Activated CD4-positive, alpha-beta T cell treated with anti-CD3 and anti-CD28 coated beads, Interleukin-2, amount 50 U/mL, for 1 hour (primary cell): ENCODE results near the gene PPP1R9A.
"Not testable (repeated sequence)": the region's sequence is repeated elsewhere in the genome, so short reads cannot be mapped to it uniquely, and the experiment has no call there.

Source experiments
- DNase-seq: peaks from one replicate; pipeline ENCODE4 v3.0.0-alpha.2; 2020

PPP1R9A gene

DNA sequence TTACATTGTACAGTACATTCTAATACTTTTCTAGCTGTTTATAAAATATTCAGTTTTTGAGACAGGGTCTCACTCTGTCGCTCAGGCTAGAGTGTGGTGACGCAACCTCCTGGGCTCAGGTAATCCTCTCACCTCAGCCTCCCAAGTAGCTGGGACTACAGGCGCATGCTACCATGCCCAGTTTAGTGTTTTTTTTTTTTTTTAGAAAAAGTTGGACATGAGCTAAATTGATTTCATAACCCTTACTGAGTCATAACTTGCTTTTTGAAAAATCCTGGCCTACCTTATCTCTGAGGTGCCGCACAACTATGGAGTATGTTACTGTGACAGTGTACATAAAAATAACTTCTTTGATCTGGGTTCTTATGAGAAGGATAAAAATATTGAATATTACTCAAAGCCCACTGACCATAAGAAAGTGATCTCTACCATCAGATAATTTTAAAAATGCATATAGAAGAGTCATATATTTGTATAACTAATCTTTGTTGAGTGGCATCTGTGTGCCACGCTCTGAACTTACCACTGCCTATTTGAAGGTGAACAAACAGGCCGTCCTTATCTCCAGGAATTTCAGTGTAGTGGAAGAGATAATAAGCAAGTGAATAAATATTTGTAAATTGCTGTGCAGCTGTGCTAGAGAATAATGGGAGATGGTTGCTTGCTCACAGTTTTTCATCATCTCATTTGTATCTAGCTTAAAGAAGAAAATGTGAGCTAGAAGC, 73.2 kb downstream of the PPP1R9A start:
- no peak for DNase-seq

GRCh38 chr7:94995921-94996320, 88.5 kb downstream of the PPP1R9A start:
- no peak for DNase-seq

DNA sequence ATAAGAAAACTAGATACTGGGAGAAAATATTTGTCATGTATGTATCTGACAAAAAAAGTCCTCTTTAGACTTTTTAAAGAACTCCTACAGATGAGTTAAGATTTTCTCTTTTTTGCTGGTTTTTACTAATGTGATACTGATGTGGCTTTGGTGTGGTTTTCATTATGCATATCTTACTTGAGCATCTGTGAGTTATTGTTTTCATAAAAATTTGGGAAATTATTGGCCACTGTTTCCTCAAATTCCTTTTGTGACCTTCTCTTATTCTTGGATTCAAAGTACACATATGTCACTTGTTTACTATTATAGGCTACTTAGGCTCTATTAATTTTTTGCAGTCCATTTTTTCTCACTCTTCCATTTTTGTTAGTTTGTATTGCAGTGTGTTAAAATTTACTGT, 89.0 kb downstream of the PPP1R9A start:
- no peak for DNase-seq

DNA sequence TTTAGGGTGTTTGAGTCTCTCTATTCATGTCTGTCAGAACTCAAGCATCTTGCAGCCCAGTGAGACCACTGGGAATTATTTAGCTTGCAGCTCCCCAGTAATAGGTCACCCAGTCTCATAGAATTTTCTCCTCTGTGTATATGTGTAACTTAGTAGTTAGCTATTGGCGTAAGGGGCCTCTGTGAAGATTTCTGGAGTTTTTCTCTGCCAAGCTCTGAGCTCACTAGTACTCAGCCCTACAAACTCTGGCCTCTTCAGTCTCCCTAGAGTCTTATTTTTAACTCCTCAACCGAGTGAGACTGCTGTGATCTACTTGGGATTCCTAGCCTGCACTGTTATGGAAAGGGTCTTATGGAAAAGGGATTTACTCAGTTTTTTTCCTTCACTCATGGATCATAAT, 90.2 kb downstream of the PPP1R9A start:
- no peak for DNase-seq

GRCh38 chr7:94998266-94999068, 91.1 kb downstream of the PPP1R9A start:
- DNase-seq = no peak

- no peak for DNase-seq
Observed at GRCh38 chr7:94999069-94999351, 91.6 kb downstream of the PPP1R9A start.

DNA sequence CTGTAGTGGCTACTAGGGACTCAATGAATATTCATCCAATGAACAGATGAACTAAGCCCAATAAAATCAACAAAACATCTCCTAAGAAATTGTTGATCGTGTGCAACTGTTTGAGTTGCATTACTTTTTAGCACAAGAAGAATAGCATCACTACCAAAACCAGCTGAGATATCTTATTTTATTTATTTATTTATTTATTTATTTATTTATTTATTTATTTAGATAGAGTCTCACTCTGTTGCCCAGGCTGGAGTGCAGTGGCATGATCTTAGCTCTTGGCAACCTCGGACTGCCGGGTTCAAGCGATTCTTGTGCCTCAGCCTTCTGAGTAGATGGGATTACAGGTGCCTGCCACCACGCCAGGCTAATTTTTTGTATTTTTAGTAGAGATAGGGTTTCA, 92.2 kb downstream of the PPP1R9A start:
- not testable (repeated sequence) for DNase-seq

- no peak for DNase-seq
Observed at GRCh38 chr7:95001258-95001657, 93.9 kb downstream of the PPP1R9A start.

DNA sequence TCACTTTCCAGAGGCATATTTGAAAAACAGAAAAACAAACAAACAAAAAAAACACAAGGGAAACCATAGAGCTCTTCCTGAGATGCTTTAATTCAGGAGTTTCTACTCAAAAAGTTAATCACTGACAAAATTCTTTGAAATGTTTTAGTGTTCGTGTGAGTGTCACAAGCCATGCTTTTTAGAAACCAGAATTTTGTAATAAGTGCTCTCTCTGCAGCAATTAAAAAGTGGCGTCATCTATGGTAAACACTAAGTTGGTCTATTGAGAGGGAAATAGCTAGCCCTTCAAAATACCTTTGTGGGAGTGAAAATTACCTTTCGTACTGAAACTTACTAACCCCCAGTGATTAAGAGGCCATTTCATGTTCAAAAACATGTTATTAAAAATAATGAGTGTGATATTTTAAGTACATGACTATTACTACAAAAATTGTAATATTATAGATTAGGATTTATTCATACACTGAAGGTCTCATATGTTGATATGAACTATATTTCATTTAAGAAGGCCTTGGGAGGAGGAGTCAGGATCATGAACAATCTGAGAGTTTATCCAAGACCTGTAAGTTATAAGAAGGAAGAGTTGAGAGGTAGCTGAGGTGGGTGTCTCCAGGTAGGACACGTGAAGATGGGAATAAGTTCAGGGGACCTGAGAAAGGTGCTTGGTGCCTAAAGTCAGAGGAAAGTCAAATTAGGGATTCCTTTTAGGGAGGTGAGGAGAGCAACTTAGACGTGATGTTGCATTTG, 94.6 kb downstream of the PPP1R9A start:
- no peak for DNase-seq

GRCh38 chr7:95002775-95003174, 95.4 kb downstream of the PPP1R9A start:
- no peak for DNase-seq

DNA sequence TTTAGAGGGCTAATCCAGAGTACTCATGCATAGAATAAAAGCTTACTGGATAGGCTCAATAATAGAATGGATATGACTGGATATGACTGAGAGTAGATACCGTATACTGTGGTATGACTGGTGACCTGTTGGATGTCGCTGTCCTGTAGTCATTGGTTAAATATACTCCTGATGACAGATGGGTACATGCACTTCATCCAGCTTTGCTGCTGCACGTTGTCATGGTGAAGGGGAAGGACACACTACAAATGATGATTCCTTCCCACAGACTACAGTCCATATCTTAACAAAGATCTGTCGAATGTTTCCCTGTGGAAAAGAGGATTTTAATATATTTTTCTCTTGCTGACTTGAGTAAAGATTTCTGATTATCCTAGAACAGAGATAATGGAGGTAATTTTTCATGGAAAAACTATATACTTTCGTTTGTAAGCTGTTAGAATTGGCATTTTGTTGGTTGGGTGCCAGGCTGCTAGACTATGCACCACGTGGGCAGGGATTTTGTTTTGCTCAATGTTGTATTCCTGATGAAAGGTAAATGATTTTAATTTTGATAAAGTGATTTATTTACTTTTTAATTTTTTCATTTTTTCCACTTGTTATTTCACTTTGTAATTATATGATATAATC, 97.3 kb downstream of the PPP1R9A start:
- DNase-seq = no peak

GRCh38 chr7:95006010-95006409, 98.6 kb downstream of the PPP1R9A start:
- DNase-seq = no peak

GRCh38 chr7:95008773-95009172, 101.4 kb downstream of the PPP1R9A start:
- DNase-seq = not testable (repeated sequence)

DNA sequence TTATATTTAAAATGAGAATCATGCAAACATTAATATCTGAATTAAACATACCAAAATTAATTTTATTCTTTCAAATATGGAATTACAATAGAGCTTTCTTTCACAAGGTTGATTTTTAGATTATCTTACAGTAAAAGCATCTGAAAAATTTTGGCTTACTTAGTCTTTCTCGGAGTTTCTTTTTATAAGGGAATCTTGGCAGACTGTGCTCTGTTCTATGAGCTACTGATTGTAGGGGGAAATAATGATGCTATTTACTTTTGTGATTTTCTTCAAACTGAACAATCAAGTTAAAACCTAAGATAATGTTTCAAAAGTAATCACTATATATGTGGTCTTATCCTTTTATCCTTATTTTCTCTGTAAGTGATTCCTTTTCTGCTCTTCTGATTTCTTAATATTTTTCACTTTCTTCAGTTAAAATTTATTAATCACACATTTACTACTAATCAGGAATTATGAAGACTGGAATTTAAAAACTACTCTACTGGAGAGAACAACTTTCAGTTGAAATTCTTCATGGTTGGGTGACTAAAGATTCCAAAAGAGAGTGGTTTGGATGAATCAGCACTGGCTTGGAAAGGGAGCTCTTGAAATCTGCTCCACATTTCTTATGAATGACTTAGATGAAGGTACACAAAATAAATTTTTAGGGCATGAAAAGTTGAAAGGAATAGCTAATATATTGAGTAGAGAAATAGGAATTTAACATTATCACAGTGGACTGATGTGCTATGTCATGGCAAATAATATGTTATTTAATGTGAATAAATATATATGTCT, 103.9 kb downstream of the PPP1R9A start:
- DNase-seq = no peak

- DNase-seq = no peak
Observed at GRCh38 chr7:95011995-95012394, 104.6 kb downstream of the PPP1R9A start.

GRCh38 chr7:95018021-95018420, 110.6 kb downstream of the PPP1R9A start:
- no peak for DNase-seq

- DNase-seq = no peak
Observed at GRCh38 chr7:95026018-95026417, 118.6 kb downstream of the PPP1R9A start.

DNA sequence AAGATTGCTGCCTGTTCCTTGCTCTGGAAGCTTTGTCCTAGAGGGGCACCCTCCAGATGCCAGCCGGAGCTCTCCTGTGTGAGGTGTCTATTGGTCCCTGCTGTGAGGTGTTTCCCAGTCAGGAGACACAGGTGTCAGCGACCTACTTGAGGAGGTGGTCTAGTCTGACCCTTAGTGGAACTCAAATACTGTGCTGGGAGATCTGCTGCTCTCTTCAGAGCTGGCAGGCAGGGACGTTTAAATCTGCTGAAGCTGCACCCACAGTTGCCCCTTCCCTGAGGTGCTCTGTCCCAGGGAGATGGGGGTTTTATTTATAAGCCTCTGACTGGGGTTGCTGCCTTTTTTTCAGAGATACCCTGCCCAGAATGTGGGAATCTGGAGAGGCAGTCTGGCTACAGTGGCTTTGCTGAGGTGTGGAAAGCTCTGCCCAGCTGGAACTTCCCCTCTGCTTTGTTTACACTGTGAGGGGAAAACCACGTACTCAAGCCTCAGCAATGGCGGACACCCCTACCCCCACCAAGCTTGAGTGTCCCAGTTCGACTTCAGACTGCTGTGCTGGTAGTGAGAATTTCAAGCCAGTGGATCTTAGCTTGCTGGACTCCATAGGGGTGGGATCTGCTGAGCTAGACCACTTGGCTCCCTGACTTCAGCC, 119.2 kb downstream of the PPP1R9A start:
- no peak for DNase-seq

GRCh38 chr7:95027234-95027872, 120.0 kb downstream of the PPP1R9A start:
- DNase-seq = no peak

DNA sequence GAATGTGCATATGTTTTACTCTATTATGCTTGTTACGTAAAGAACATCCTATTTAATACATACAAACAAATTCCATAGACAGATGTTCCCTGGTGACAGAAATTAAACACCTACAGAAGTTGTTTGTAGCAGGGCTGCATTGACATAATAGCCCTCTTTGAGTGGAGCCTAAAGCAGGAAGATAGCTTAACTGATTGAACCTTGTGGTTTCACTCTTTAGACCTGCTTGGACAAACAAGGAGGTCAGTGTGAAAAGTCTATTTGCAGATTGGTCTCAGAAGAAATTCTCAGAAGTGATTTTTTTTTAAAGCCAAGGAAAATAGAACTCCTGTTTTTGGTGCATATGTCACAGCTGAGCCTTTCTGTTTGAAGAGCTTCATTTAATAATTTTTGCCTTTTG, 121.3 kb downstream of the PPP1R9A start:
- no peak for DNase-seq

GRCh38 chr7:95035295-95035694, 127.9 kb downstream of the PPP1R9A start:
- no peak for DNase-seq

DNA sequence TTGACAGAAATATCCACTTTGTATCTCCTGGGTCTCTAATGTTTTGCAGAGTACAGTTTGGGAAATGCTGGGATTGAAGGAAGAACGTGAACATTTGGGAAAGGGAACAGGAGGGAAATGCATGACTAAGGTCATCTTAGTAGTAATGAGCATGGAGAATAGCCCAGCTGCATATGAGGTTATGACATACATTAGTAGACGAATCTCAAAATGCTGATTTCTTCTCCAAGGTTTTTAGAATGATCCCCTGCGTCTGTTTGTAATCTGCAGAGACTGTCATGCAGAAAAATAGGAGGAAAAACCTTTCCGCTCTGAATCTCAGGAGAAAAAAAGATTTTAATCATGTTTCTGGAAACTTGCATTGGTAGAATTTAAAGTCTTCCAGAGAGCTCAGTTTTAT, 133.6 kb downstream of the PPP1R9A start:
- DNase-seq = no peak
